Fibroblast of lung (primary cell): ENCODE results near the gene DOK6. TPM values are rescaled to one million over a fixed set of nuclear protein-coding genes. Genes with fewer than 3 reads are reported as not detected.
A peak's percentile ranks its signal among the peaks of the same experiment; 100 is the strongest.

Experiments
- DNase-seq, 2 donors: peaks; one replicate each; pipeline versions ENCODE4 v3.0.0 to v3.0.0-alpha.2; 2010; ENCODE audit warnings: low read depth in 2 of 2
- H2AFZ ChIP-seq: 2 replicates; pipeline ENCODE4 v1.5.1; 2012; ENCODE audit warnings: low read length, control low read depth, inconsistent platforms
- H3K27ac ChIP-seq: 2 replicates; pipeline ENCODE4 v1.5.1; 2011; ENCODE audit warnings: low read length, control low read depth; ENCODE audit not compliant: insufficient read depth
- H3K27me3 ChIP-seq: 2 replicates; pipeline ENCODE4 v1.5.1; 2011; ENCODE audit warnings: mild to moderate bottlenecking, low read length; ENCODE audit not compliant: control insufficient read depth, insufficient read depth
- H3K36me3 ChIP-seq: 2 replicates; pipeline ENCODE4 v1.5.1; 2011; ENCODE audit warnings: low read length; ENCODE audit not compliant: control insufficient read depth, insufficient read depth
- H3K4me1 ChIP-seq: 2 replicates; pipeline ENCODE4 v1.5.1; 2011; ENCODE audit warnings: low read length; ENCODE audit not compliant: control insufficient read depth, insufficient read depth; ENCODE audit errors: extremely low read depth
- H3K4me2 ChIP-seq: 2 replicates; pipeline ENCODE4 v1.5.1; 2011; ENCODE audit warnings: low read length, control low read depth; ENCODE audit not compliant: insufficient read depth; ENCODE audit errors: extremely low read depth
- H3K4me3 ChIP-seq, 4 experiments: fragments of 200-600 bp in 1 of 4; sonication (generic) in 1 of 4; replicated peaks in 1 of 4; 2 replicates each; pipeline ENCODE4 v1.5.1; 2011 to 2016; ENCODE audit warnings: low read length in 4 of 4, low read depth in 3 of 4, mild to moderate bottlenecking in 3 of 4, control low read depth in 2 of 4, inconsistent platforms in 1 of 4, mixed read lengths in 1 of 4; ENCODE audit not compliant: insufficient read depth in 1 of 4; ENCODE audit errors: control extremely low read depth in 1 of 4
- H3K79me2 ChIP-seq: 2 replicates; pipeline ENCODE4 v1.5.1; 2012; ENCODE audit warnings: mild to moderate bottlenecking, low read length, inconsistent platforms; ENCODE audit not compliant: control insufficient read depth, insufficient read depth
- H3K9ac ChIP-seq: 2 replicates; pipeline ENCODE4 v1.5.1; 2011; ENCODE audit warnings: mild to moderate bottlenecking, low read length, control low read depth; ENCODE audit not compliant: insufficient read depth
- H3K9me3 ChIP-seq: 2 replicates; pipeline ENCODE4 v1.5.1; 2012; ENCODE audit warnings: low read depth, low read length; ENCODE audit not compliant: control insufficient read depth, insufficient read depth
- H4K20me1 ChIP-seq: 2 replicates; pipeline ENCODE4 v1.5.1; 2011; ENCODE audit warnings: low read length; ENCODE audit not compliant: control insufficient read depth, insufficient read depth; ENCODE audit errors: extremely low read depth
- CTCF ChIP-seq, 2 donors: IDR thresholded peaks in 1 of 2; conservative IDR thresholded peaks in 1 of 2; 1 replicate in 1 of 2; 2 replicates in 1 of 2; pipeline ENCODE4 v1.5.1; 2011 to 2012; ENCODE audit warnings: low read length in 2 of 2, control low read depth in 1 of 2, inconsistent platforms in 1 of 2, low read depth in 1 of 2, mild to moderate bottlenecking in 1 of 2
- EZH2 ChIP-seq: IDR thresholded peaks from 2 replicates; pipeline ENCODE4 v1.5.1; 2012; ENCODE audit warnings: low read length, control low read depth, mild to moderate bottlenecking; ENCODE audit errors: missing control alignments
- polyA plus RNA-seq, 2 donors: library from polyadenylated mRNA; depleted of rRNA in 1 of 2; stranded (reverse) in 1 of 2; unstranded in 1 of 2; fragments of >200 nt; gene quantifications; 2 replicates each; pipeline ENCODE4 v1.2.1, GENCODE V29; 2011 to 2012; ENCODE audit warnings: missing spikeins in 1 of 2
- total RNA-seq: library from RNA; depleted of rRNA; stranded (reverse); fragments of >200 nt; gene quantifications from 2 replicates; pipeline ENCODE4 v1.2.1, GENCODE V29; 2014

The DOK6 gene
- total and polyA plus RNA-seq, 2 donors (not counting 1 experiment from before 2014, with no cell fraction given) = 4.0 to 7.8 TPM

GRCh38 chr18:69529151-69529550 lies 128.5 kb downstream of the DOK6 start:
- no peak overlapping the region for H3K27ac ChIP-seq
- H3K4me2 ChIP-seq = no peak overlapping the region
- H3K27me3 ChIP-seq = no peaks in the 10 kb centered on the region
- H3K4me3 ChIP-seq = no peak overlapping the region
- no peak overlapping the region for H2AFZ ChIP-seq
- no peaks in the 10 kb centered on the region for H4K20me1 ChIP-seq
- no peak for TF ChIP-seq CTCF (conservative IDR thresholded peaks at IDR 0.05 in 1 of 2, IDR thresholded peaks at IDR 0.05 in 1 of 2; ENCODE audit: low read depth in 1 of 2, low read length in 2 of 2)
- TF ChIP-seq EZH2 = no peak
- no peaks in the 10 kb centered on the region for H3K36me3 ChIP-seq
- no peak for DNase-seq
- no peak overlapping the region for H3K9ac ChIP-seq
- H3K4me1 ChIP-seq = peaks cover 5% of the 10 kb centered on the region
- H3K79me2 ChIP-seq = no peaks in the 10 kb centered on the region
- H3K9me3 ChIP-seq = no peaks in the 10 kb centered on the region

- DNase-seq = no peak
- H4K20me1 ChIP-seq = no peaks in the 10 kb centered on the region
- H3K27me3 ChIP-seq = no peaks in the 10 kb centered on the region
- TF ChIP-seq CTCF (conservative IDR thresholded peaks at IDR 0.05 in 1 of 2, IDR thresholded peaks at IDR 0.05 in 1 of 2; ENCODE audit: low read depth in 1 of 2, low read length in 2 of 2) (no peak), EZH2 (no peak)
- H3K9ac ChIP-seq = no peak overlapping the region
- peak overlapping the region; percentile 7 for H2AFZ ChIP-seq
- no peaks in the 10 kb centered on the region for H3K79me2 ChIP-seq
- H3K27ac ChIP-seq = no peak overlapping the region
- H3K4me2 ChIP-seq = no peak overlapping the region
- peaks cover 2% of the 10 kb centered on the region for H3K4me1 ChIP-seq
- no peaks in the 10 kb centered on the region for H3K36me3 ChIP-seq
- H3K4me3 ChIP-seq = no peak overlapping the region
- H3K9me3 ChIP-seq = no peaks in the 10 kb centered on the region
Measured at GRCh38 chr18:69531973-69532372, 131.3 kb downstream of the DOK6 start.

- H3K27me3 ChIP-seq = no peaks in the 10 kb centered on the region
- H3K79me2 ChIP-seq = no peaks in the 10 kb centered on the region
- no peak overlapping the region for H2AFZ ChIP-seq
- no peak for DNase-seq
- H3K4me3 ChIP-seq = no peak overlapping the region
- H3K9ac ChIP-seq = no peak overlapping the region
- no peak overlapping the region for H3K27ac ChIP-seq
- H3K4me2 ChIP-seq = no peak overlapping the region
- no peaks in the 10 kb centered on the region for H3K4me1 ChIP-seq
- TF ChIP-seq CTCF (conservative IDR thresholded peaks at IDR 0.05 in 1 of 2, IDR thresholded peaks at IDR 0.05 in 1 of 2; ENCODE audit: low read depth in 1 of 2, low read length in 2 of 2) (no peak), EZH2 (no peak)
- no peaks in the 10 kb centered on the region for H3K36me3 ChIP-seq
- no peaks in the 10 kb centered on the region for H4K20me1 ChIP-seq
- no peaks in the 10 kb centered on the region for H3K9me3 ChIP-seq
Measured at GRCh38 chr18:69537183-69537582, 136.5 kb downstream of the DOK6 start.
